HEK293 (cell line): ENCODE measurements around the gene DYNLT4.
"Not testable (repeated sequence)": the region's sequence is repeated elsewhere in the genome, so short reads cannot be mapped to it uniquely, and the experiment has no call there.

Experiments used
- CTCF ChIA-PET: fragments of 350-600 bp; formaldehyde crosslinking; extraction: SDS; loops from one replicate; lab custom pipeline; 2021; ENCODE audit warnings: antibody characterized with exemption; lab: Yijun Ruan, JAX
- POLR2A ChIA-PET: fragments of 300-600 bp; formaldehyde crosslinking; extraction: SDS; loops from one replicate; lab custom pipeline; 2020; ENCODE audit warnings: antibody characterized with exemption, inconsistent platforms; lab: Yijun Ruan, JAX
- H3K27ac ChIP-seq: fragments of 200-500 bp; sonication (Bioruptor generic); 2 replicates; pipeline ENCODE4 v1.5.1; 2014; ENCODE audit warnings: low read depth, low read length, control low read depth, inconsistent platforms; ENCODE audit errors: extremely low read depth
- H3K36me3 ChIP-seq, 2 experiments: fragments of 200-500 bp in 1 of 2; sonication (Bioruptor generic) in 1 of 2; 1 replicate in 1 of 2; 2 replicates in 1 of 2; pipeline ENCODE4 v1.5.1; 2014 to 2017; ENCODE audit warnings: inconsistent platforms in 2 of 2, low read length in 2 of 2; ENCODE audit not compliant: control insufficient read depth in 2 of 2, insufficient read depth in 1 of 2
- H3K4me1 ChIP-seq: fragments of 200-500 bp; sonication (Bioruptor generic); 2 replicates; pipeline ENCODE4 v1.5.1; 2014; ENCODE audit warnings: mild to moderate bottlenecking, low read length, inconsistent platforms; ENCODE audit not compliant: control insufficient read depth, insufficient read depth
- H3K4me3 ChIP-seq: 2 replicates; pipeline ENCODE4 v1.5.1; 2011; ENCODE audit warnings: low read depth, mild to moderate bottlenecking, control low read depth, low read length, moderate library complexity
- H3K9me3 ChIP-seq: fragments of 200-500 bp; sonication (Bioruptor generic); 2 replicates; pipeline ENCODE4 v1.5.1; 2014; ENCODE audit warnings: low read depth, low read length, inconsistent platforms; ENCODE audit not compliant: control insufficient read depth, insufficient read depth
- GLIS1 ChIP-seq: fragments of 450-650 bp; formaldehyde crosslinking; IDR thresholded peaks from 2 replicates; pipeline ENCODE4 v1.5.1; 2016; ENCODE audit warnings: missing biosample characterization, missing genetic modification characterization
- GLIS2 ChIP-seq: fragments of 450-650 bp; formaldehyde crosslinking; IDR thresholded peaks from 2 replicates; pipeline ENCODE4 v1.5.1; 2016; ENCODE audit warnings: missing biosample characterization, missing genetic modification characterization
- KLF16 ChIP-seq: fragments of 450-650 bp; formaldehyde crosslinking; IDR thresholded peaks from 2 replicates; pipeline ENCODE4 v1.5.1; 2017; ENCODE audit warnings: missing biosample characterization, missing genetic modification characterization
- KLF9 ChIP-seq: fragments of 450-650 bp; formaldehyde crosslinking; IDR thresholded peaks from 2 replicates; pipeline ENCODE4 v1.5.1; 2016; ENCODE audit warnings: missing biosample characterization, missing genetic modification characterization, low read depth
- WT1 ChIP-seq: fragments of 450-650 bp; formaldehyde crosslinking; IDR thresholded peaks from 2 replicates; pipeline ENCODE4 v1.5.1; 2016; ENCODE audit warnings: missing biosample characterization, missing genetic modification characterization
- ZBTB17 ChIP-seq: fragments of 450-650 bp; formaldehyde crosslinking; IDR thresholded peaks from 2 replicates; pipeline ENCODE4 v1.5.1; 2016; ENCODE audit warnings: missing biosample characterization, missing genetic modification characterization
- ZBTB48 ChIP-seq: fragments of 450-650 bp; formaldehyde crosslinking; IDR thresholded peaks from 2 replicates; pipeline ENCODE4 v1.5.1; 2016; ENCODE audit warnings: missing biosample characterization, missing genetic modification characterization
- ZBTB7A ChIP-seq: fragments of 450-650 bp; formaldehyde crosslinking; IDR thresholded peaks from 2 replicates; pipeline ENCODE4 v1.5.1; 2016; ENCODE audit warnings: low read depth, missing biosample characterization, missing genetic modification characterization
- ZIC2 ChIP-seq: fragments of 450-650 bp; formaldehyde crosslinking; IDR thresholded peaks from 2 replicates; pipeline ENCODE4 v1.5.1; 2016; ENCODE audit warnings: missing biosample characterization, missing genetic modification characterization
- ZNF10 ChIP-seq: fragments of 450-650 bp; formaldehyde crosslinking; IDR thresholded peaks from 2 replicates; pipeline ENCODE4 v1.5.1; 2017; ENCODE audit warnings: missing biosample characterization, missing genetic modification characterization
- ZNF114 ChIP-seq: fragments of 450-650 bp; formaldehyde crosslinking; IDR thresholded peaks from 2 replicates; pipeline ENCODE4 v1.5.0; 2017; ENCODE audit warnings: missing biosample characterization, missing genetic modification characterization
- ZNF138 ChIP-seq: fragments of 450-650 bp; formaldehyde crosslinking; IDR thresholded peaks from 2 replicates; pipeline ENCODE4 v1.5.1; 2016; ENCODE audit warnings: missing biosample characterization, missing genetic modification characterization, borderline replicate concordance
- ZNF341 ChIP-seq: fragments of 450-650 bp; formaldehyde crosslinking; IDR thresholded peaks from 2 replicates; pipeline ENCODE4; 2016; ENCODE audit warnings: low read depth, missing biosample characterization, missing genetic modification characterization
- ZNF433 ChIP-seq: fragments of 450-650 bp; formaldehyde crosslinking; IDR thresholded peaks from 2 replicates; pipeline ENCODE4 v1.5.1; 2016; ENCODE audit warnings: missing biosample characterization, missing genetic modification characterization, low read depth
- ZNF449 ChIP-seq: fragments of 450-650 bp; formaldehyde crosslinking; IDR thresholded peaks from 2 replicates; pipeline ENCODE4 v1.5.1; 2017; ENCODE audit warnings: missing biosample characterization, mild to moderate bottlenecking, missing genetic modification characterization, moderate library complexity
- ZNF513 ChIP-seq: fragments of 450-650 bp; IDR thresholded peaks from 2 replicates; pipeline ENCODE4 v1.5.1; 2018; ENCODE audit warnings: missing biosample characterization, missing genetic modification characterization
- ZNF560 ChIP-seq: fragments of 450-650 bp; formaldehyde crosslinking; IDR thresholded peaks from 2 replicates; pipeline ENCODE4 v1.5.1; 2017; ENCODE audit warnings: missing biosample characterization, missing genetic modification characterization, borderline replicate concordance
- ZNF677 ChIP-seq: fragments of 450-650 bp; IDR thresholded peaks from 2 replicates; pipeline ENCODE4 v1.5.0; 2018; ENCODE audit warnings: missing biosample characterization, mild to moderate bottlenecking, missing genetic modification characterization, moderate library complexity
- ZNF830 ChIP-seq: fragments of 450-650 bp; IDR thresholded peaks from 2 replicates; pipeline ENCODE4 v1.5.0; 2018; ENCODE audit warnings: missing biosample characterization, missing genetic modification characterization, low read depth, mild to moderate bottlenecking, moderate library complexity
- TF ChIP-seq, protein P1 (sequence below): fragments of 450-650 bp; formaldehyde crosslinking; IDR thresholded peaks from 2 replicates; pipeline ENCODE4 v1.5.1; 2017; ENCODE audit warnings: missing biosample characterization, missing genetic modification characterization

Gene DYNLT4

GRCh38 chr1:44799770-44800584, 7.2 kb downstream of the DYNLT4 start, which contains the start of gene PLK3 (continued):
- TF ChIP-seq ZBTB7A (tag by site-specific recombination) = 0 out of 2 replicates have a peak, but pooled peaks have one; percentile 30
- peak; percentile 90 for TF ChIP-seq ZBTB48 (tag by site-specific recombination)
- TF ChIP-seq ZNF138 (tag by site-specific recombination) = no peak
- TF ChIP-seq KLF16 = peak; percentile 97
- TF ChIP-seq ZNF433 (tag by site-specific recombination) = no peak
- no peak for TF ChIP-seq ZNF830 (tag by site-specific recombination)
- peak; percentile 97 for TF ChIP-seq KLF9 (tag by site-specific recombination)
- peak; percentile 55; the same call in 1 of the 2 replicates for TF ChIP-seq ZNF10 (tag by site-specific recombination)
- TF ChIP-seq ZNF560 (tag by site-specific recombination) = no peak
- no peak for TF ChIP-seq ZNF513 (tag by site-specific recombination)
- TF ChIP-seq ZNF677 (tag by site-specific recombination) = peak; percentile 55; the same call in 1 of the 2 replicates
- TF ChIP-seq ZIC2 = peak; percentile 80
- TF ChIP-seq GLIS2 (tag by site-specific recombination) = peak; percentile 98
- peak; percentile 80 for TF ChIP-seq GLIS1 (tag by site-specific recombination)
- TF ChIP-seq ZNF114 (tag by site-specific recombination) = no peak
- peak; percentile 91 for TF ChIP-seq WT1
- TF ChIP-seq ZNF449 = peak; percentile 56; the same call in 1 of the 2 replicates
- TF ChIP-seq, protein P1, sequence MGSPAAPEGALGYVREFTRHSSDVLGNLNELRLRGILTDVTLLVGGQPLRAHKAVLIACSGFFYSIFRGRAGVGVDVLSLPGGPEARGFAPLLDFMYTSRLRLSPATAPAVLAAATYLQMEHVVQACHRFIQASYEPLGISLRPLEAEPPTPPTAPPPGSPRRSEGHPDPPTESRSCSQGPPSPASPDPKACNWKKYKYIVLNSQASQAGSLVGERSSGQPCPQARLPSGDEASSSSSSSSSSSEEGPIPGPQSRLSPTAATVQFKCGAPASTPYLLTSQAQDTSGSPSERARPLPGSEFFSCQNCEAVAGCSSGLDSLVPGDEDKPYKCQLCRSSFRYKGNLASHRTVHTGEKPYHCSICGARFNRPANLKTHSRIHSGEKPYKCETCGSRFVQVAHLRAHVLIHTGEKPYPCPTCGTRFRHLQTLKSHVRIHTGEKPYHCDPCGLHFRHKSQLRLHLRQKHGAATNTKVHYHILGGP (tag by site-specific recombination) = no peak

DNA sequence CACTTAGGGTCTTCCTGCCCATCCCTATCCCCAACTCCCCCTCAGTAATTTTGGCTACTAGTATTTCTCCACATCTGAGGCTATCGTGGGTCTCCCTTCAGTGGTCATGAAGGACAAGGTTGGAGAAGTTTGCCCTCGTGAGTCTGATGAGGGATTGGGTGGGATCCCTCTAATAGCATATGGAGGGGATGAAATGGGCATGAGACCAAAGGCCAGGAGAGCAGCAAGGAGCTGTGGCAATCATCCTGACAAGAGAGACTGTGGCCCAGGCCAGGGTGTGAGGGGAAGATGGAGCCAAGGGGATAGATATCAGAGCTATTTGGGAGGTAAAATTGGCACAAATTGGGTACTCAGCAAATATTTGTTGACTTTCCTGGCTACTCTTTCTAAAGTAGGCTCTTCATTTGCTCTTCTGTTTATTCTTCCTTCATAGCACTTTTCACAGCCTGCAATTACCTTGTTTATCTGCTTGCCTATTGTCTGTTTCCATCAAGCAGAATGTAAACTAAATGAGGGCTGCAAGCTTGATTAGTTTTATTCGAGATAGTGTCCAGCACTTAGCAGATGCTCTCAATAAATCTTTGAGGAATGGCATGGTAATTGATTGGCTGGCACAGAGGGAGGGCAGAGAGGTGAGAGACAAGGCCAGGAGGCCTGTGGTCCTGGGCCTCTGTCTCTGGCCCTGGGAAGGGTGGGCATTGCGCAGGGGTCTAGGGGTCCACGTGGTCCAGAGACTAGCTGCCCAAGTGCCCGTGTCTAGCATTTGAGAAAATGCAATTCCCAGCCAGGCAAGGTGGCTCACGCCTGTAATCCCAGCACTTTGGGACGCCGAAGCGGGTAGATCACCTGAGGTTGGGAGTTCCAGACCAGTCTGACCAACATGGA, 8.4 kb downstream of the DYNLT4 start:
- Histone ChIP-seq H3K4me1 (no peaks in the 10 kb centered on the region), H3K36me3 (peaks cover 0 to 21% of the 10 kb centered on the region in 2 experiments; a peak in 1 of 3 replicates), H3K27ac (peak overlapping the region; percentile 80), H3K9me3 (no peaks in the 10 kb centered on the region), H3K4me3 (no peak overlapping the region)
- ChIA-PET CTCF (interaction anchor here (0.6 to 4.2 kb wide), 7 partner anchors 10 to 37 kb away, joined by 3 to 28 read pairs (median 4); partner anchors contain the start of gene BTBD19), POLR2A (interaction anchor here (0.7 to 4.3 kb wide), 4 partner anchors 21 to 723 kb away, joined by 4 to 62 read pairs (median 10); partner anchors contain the start of genes HECTD3, PRDX1, RPS8 and UROD)
- TF ChIP-seq ZBTB17 (tag by site-specific recombination) (0 out of 2 replicates have a peak, but pooled peaks have one; percentile 22), ZNF341 (tag by site-specific recombination) (no peak)

- not testable (repeated sequence) for H3K27ac ChIP-seq, H3K4me3 ChIP-seq, H3K9me3 ChIP-seq, H3K4me1 ChIP-seq
- ChIA-PET POLR2A (interaction anchor here (1.1 to 4.3 kb wide), 3 partner anchors 22 to 27 kb away, joined by 3 to 62 read pairs (median 4); partner anchors contain the start of gene RPS8), CTCF (interaction anchor here (4.2 kb wide), 1 partner anchor 20 kb away, joined by 28 read pairs; no protein-coding TSS in a partner anchor)
- H3K36me3 ChIP-seq = peaks cover 0 to 12% of the 10 kb centered on the region in 2 experiments; a peak in 1 of 3 replicates
Measured at GRCh38 chr1:44797886-44798285, 9.3 kb downstream of the DYNLT4 start.
